Kidney (tissue), 14 donors: ENCODE results near the gene RNF175. TPM values are rescaled to one million over a fixed set of nuclear protein-coding genes. Genes with fewer than 3 reads are reported as not detected.
A peak's percentile ranks its signal among the peaks of the same experiment; 100 is the strongest.

Experiments
- DNase-seq, 5 donors: peaks; one replicate each; pipeline ENCODE4 v3.0.0-alpha.2; 2013 to 2020
- FAIRE-seq: peaks from 2 replicates; lab custom pipeline; 2012; peaks lifted over from hg19 to GRCh38; lab: Jason Lieb, UNC
- H3K27ac ChIP-seq, 2 donors: one replicate each; pipeline ENCODE4 v1.7.0; 2013; ENCODE audit warnings: low read depth in 2 of 2, low read length in 2 of 2, inconsistent platforms in 1 of 2
- H3K27me3 ChIP-seq: one replicate; pipeline ENCODE4 v1.7.1; 2013; ENCODE audit warnings: low read length, inconsistent platforms; ENCODE audit not compliant: control insufficient read depth, insufficient read depth
- H3K36me3 ChIP-seq, 3 donors: one replicate each; pipeline versions ENCODE4 v1.7.0 to v1.7.1; 2013; ENCODE audit warnings: low read length in 3 of 3, control low read depth in 1 of 3, inconsistent platforms in 1 of 3; ENCODE audit not compliant: insufficient read depth in 3 of 3, control insufficient read depth in 2 of 3
- H3K4me1 ChIP-seq, 3 donors: one replicate each; pipeline versions ENCODE4 v1.7.0 to v1.7.1; 2013; ENCODE audit warnings: low read length in 3 of 3, inconsistent platforms in 1 of 3, low read depth in 1 of 3; ENCODE audit not compliant: control insufficient read depth in 2 of 3, insufficient read depth in 2 of 3
- H3K4me3 ChIP-seq, 3 donors: one replicate each; pipeline versions ENCODE4 v1.7.0 to v1.8.1; 2013; ENCODE audit warnings: low read length in 3 of 3, control low read depth in 1 of 3, inconsistent platforms in 1 of 3
- H3K9ac ChIP-seq, 3 donors: one replicate each; pipeline versions ENCODE4 v1.7.0 to v1.7.1; 2013; ENCODE audit warnings: low read length in 3 of 3, control low read depth in 1 of 3, inconsistent platforms in 1 of 3
- H3K9me3 ChIP-seq, 3 donors: one replicate each; pipeline versions ENCODE4 v1.7.0 to v1.7.1; 2013; ENCODE audit warnings: low read length in 3 of 3, control low read depth in 1 of 3, inconsistent platforms in 1 of 3; ENCODE audit not compliant: control insufficient read depth in 2 of 3, insufficient read depth in 1 of 3
- intact Hi-C: fragments of 100-400 bp; cut with DNase I; formaldehyde crosslinking; loops from one replicate; pipeline ENCODE4 v1.11.1; 2022
- polyA plus RNA-seq: library from polyadenylated mRNA; stranded (reverse); fragments of 350-450 nt; fragmentation: Illumina TruSeq; extraction: RNeasy Lipid Tissue Mini Kit (QIAGEN cat#74804); gene quantifications from one replicate; pipeline ENCODE4 v1.2.3, GENCODE V29; 2014; ENCODE audit warnings: low read depth, low replicate concordance; ENCODE audit not compliant: insufficient read depth
- total RNA-seq: library from RNA; stranded (reverse); fragmentation: NEBNext Ultra II Directional; extraction: Animal tissue kit (Norgen Biotek cat#: 25700); gene quantifications from one replicate; pipeline ENCODE4 v1.2.1, GENCODE V29; 2021
- TF ChIP-seq, protein P1 (sequence below): IDR thresholded peaks from 3 replicates; pipeline ENCODE4 v1.5.1; 2012; ENCODE audit warnings: mild to moderate bottlenecking, moderate library complexity, borderline replicate concordance; ENCODE audit not compliant: insufficient read depth; ENCODE audit errors: extremely low read depth
- donor health status: control.
- donor health status: control.
- donor health status: control.
- donor health status: control.
- donor health status: control.
- donor health status: DM: yes; HTN: yes; CAD: no.
- donor health status: Normal renal cell carcinoma (clear cell type).

The RNF175 gene
- total and polyA plus RNA-seq, 2 donors from 2014 or later = 0.25 TPM; not detected in 1

DNA sequence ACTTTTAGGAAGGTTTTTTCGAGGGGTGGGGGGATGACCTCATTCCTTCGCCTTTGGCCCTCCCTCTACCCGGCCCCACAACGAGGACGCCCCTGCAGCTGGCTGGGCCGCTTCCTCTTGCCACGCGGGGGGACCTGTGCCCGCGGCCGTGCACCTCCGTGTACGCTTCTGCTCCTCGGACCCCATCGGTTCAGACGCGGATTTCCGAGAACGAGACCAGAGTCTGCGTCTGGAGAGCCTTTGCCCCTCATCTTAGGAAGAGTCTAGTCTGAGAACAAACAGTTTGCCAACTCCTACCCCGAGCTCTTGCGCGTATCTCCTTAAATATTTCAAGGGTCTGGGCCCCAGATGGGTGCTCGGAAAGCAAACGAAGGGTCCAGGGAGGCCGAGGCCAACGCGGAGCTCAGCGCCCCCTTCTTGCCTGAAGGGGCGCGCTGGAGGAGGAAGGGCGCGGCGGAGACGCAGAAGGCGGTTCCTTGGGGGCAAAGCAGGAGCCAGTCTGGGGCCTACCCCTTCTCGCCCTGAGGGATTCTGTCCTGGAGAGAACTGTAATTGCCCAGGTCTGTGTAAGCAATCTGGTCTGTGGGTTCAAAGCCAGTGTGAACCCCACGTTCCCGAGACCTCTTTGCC is 32.9 kb upstream of the RNF175 start:
- intact Hi-C loops = no loop called here
- peak in 2 of 5 donors; percentile 40 to 67 for DNase-seq
- FAIRE-seq = no peak
- H3K27me3 ChIP-seq = peaks cover 19% of the 10 kb centered on the region
- no peak overlapping the region for H3K27ac ChIP-seq
- peaks cover 0 to 11% (median 0%) of the 10 kb centered on the region in 3 donors for H3K4me1 ChIP-seq
- H3K4me3 ChIP-seq = peak overlapping the region in 2 of 3 donors; percentile 27 to 33
- no peaks in the 10 kb centered on the region for H3K9me3 ChIP-seq
- no peak overlapping the region for H3K9ac ChIP-seq
- TF ChIP-seq, protein P1, sequence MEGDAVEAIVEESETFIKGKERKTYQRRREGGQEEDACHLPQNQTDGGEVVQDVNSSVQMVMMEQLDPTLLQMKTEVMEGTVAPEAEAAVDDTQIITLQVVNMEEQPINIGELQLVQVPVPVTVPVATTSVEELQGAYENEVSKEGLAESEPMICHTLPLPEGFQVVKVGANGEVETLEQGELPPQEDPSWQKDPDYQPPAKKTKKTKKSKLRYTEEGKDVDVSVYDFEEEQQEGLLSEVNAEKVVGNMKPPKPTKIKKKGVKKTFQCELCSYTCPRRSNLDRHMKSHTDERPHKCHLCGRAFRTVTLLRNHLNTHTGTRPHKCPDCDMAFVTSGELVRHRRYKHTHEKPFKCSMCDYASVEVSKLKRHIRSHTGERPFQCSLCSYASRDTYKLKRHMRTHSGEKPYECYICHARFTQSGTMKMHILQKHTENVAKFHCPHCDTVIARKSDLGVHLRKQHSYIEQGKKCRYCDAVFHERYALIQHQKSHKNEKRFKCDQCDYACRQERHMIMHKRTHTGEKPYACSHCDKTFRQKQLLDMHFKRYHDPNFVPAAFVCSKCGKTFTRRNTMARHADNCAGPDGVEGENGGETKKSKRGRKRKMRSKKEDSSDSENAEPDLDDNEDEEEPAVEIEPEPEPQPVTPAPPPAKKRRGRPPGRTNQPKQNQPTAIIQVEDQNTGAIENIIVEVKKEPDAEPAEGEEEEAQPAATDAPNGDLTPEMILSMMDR = no peak
- H3K36me3 ChIP-seq = no peaks in the 10 kb centered on the region

DNA sequence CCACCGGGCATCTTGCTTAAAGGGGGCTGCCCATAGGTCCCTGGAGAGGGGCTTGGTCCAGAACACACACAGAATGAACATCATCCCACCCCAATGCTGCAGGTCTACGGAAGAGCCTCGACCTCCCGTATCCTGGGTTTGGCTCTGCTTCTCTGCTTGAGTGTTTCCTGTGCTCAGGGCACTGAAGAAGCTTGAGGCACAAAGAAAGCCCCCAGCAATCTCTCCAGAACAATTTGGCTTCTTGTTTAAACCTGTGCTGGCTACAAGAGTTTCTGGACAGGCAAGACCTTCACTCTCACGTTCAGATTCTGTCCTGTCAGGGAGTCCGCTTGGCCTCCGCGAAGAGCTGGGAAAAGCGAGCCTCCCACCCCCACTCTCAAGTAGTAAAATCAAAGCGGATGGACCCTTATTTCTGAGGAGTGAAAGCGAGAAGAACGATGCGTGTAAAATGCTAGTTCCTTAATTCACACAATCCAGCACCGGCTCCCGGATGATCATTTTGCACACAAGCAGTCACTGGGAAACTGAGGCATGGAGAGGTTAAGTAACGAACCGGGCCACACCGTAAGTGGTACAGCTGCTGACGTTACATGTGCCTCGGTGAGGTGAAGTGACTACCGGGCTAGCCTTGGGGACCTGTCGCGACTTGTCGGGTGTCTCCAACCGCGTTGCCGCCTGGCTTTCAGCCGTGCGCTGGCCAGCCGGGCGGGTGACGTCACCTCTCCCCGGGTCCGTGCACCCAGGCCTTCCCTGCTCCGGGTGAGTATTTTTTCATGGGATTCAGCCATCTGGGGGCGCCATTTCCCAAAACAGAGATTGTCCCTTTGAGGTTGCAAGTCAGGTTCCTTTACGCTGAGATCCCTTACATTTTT is 32.2 kb upstream of the RNF175 start:
- no peak for FAIRE-seq
- H3K9ac ChIP-seq = peak overlapping the region in 1 of 3 donors; percentile 39
- no peak overlapping the region for H3K27ac ChIP-seq
- H3K4me1 ChIP-seq = peaks cover 0 to 11% (median 0%) of the 10 kb centered on the region in 3 donors
- DNase-seq = peak; percentile 73 to 94 (median 92)
- no peaks in the 10 kb centered on the region for H3K36me3 ChIP-seq
- intact Hi-C loops = no loop called here
- TF ChIP-seq, protein P1 = no peak
- H3K27me3 ChIP-seq = peaks cover 19% of the 10 kb centered on the region
- H3K4me3 ChIP-seq = peak overlapping the region; percentile 26 to 62 (median 33)
- H3K9me3 ChIP-seq = no peaks in the 10 kb centered on the region

DNA sequence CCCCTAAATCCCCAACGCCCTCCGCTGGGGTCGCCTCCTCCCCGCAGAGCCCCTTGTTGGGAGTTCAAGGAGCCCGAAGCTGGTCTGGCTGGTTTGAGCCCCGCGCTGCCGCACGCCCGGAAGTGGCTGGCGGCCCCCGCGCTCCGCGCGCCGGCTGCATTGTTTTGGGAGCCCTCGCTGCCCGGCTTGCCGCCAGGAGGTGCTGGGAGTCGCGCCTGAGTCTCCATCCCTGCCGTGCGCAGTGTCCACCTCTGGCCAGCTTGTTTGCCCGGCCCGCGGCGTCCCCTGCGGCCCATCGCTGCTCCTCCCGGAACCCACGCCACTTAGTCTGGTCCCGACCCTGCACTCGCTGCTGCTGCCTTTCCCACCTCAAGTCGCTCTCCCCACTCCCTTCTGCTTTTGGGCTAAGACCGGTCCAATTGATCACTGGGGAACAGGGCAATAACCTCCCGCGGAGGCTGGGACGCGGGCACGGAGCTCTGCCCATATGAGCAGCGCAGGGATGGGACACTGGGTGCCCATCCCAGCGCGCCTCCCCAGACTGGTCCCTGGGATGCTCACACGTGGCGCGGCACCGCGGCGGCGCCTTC is 31.2 kb upstream of the RNF175 start:
- Histone ChIP-seq H3K27ac (no peak overlapping the region), H3K9me3 (no peaks in the 10 kb centered on the region)
- FAIRE-seq = no peak

More for the DNA sequence above, 31.2 kb upstream of the RNF175 start:
- TF ChIP-seq, protein P1 = no peak
- Histone ChIP-seq H3K4me3 (peak overlapping the region in 1 of 3 donors; percentile 2), H3K27me3 (peaks cover 19% of the 10 kb centered on the region), H3K36me3 (no peaks in the 10 kb centered on the region), H3K4me1 (peaks cover 0 to 11% (median 0%) of the 10 kb centered on the region in 3 donors), H3K9ac (no peak overlapping the region)
- peak; percentile 76 to 84 (median 80) for DNase-seq
- intact Hi-C loops = no loop called here
